Suprapubic skin (tissue), 4 donors: ENCODE data around the gene PIGC. TPM values are rescaled to one million over a fixed set of nuclear protein-coding genes. Genes with fewer than 3 reads are reported as not detected.

Source experiments
- DNase-seq, 2 donors: peaks; one replicate each; pipeline ENCODE4 v3.0.0-alpha.2; 2019; ENCODE audit warnings: low spot score in 2 of 2
- H3K27ac ChIP-seq: fragments of 200-600 bp; sonication (generic); one replicate; pipeline ENCODE4 v1.5.1; 2019
- H3K27me3 ChIP-seq: fragments of 200-600 bp; sonication (generic); one replicate; pipeline ENCODE4 v1.5.1; 2019
- H3K36me3 ChIP-seq: fragments of 200-600 bp; sonication (generic); one replicate; pipeline ENCODE4 v1.5.1; 2019
- H3K4me1 ChIP-seq: fragments of 200-600 bp; sonication (generic); one replicate; pipeline ENCODE4 v1.5.1; 2019
- H3K4me3 ChIP-seq: fragments of 200-600 bp; sonication (generic); one replicate; pipeline ENCODE4 v1.5.1; 2019; ENCODE audit warnings: mild to moderate bottlenecking
- H3K9me3 ChIP-seq: fragments of 200-600 bp; sonication (generic); one replicate; pipeline ENCODE4 v1.5.1; 2019
- EP300 ChIP-seq: sonication (generic); formaldehyde crosslinking; IDR thresholded peaks from one replicate; pipeline ENCODE4 v1.6.1; 2017; ENCODE audit warnings: antibody characterized with exemption
- POLR2A ChIP-seq, 2 donors: fragments of 450-650 bp; IDR thresholded peaks; one replicate each; pipeline ENCODE4 v1.6.1; 2017; ENCODE audit warnings: antibody characterized with exemption in 2 of 2, mild to moderate bottlenecking in 2 of 2, moderate library complexity in 2 of 2
- POLR2AphosphoS5 ChIP-seq, 3 donors: sonication (generic); formaldehyde crosslinking; IDR thresholded peaks; one replicate each; pipeline ENCODE4 v1.6.1; 2017; ENCODE audit warnings: antibody characterized with exemption in 3 of 3
- WGBS: methylation state at CpG from one replicate; pipeline ENCODE4 v1.1.5; 2018; 5-methylcytosine and 5-hydroxymethylcytosine counted together
- total RNA-seq, 4 donors: library from RNA; depleted of rRNA; stranded (reverse); fragments of >200 nt; gene quantifications; one replicate each; pipeline ENCODE4 v1.1.0, GENCODE V29; 2016
- TF ChIP-seq, protein P1 (sequence below), 2 donors: fragments of 200-600 bp in 1 of 2; fragments of 450-650 bp in 1 of 2; sonication (generic) in 1 of 2; IDR thresholded peaks; one replicate each; pipeline ENCODE4 v1.5.1; 2016 to 2019; ENCODE audit warnings: antibody characterized with exemption in 2 of 2, mild to moderate bottlenecking in 1 of 2, moderate library complexity in 1 of 2

PIGC gene
- total RNA-seq, result 10 to 100 TPM; 16.8 to 51.8 (median 34.1) TPM

GRCh38 chr1:172443666-172444453, at the start of gene PIGC:
TSS of gene PIGC (minus strand) at chr1:172444069. CDS start at chr1:172442622, 1,447 bp downstream.
- 15% methylated on average over 21 of the region's 43 CpGs for WGBS

GRCh38 chr1:172492421-172492820, 48.6 kb upstream of the PIGC start:
- WGBS, result 64% methylated on average over 1 of the region's 1 CpG
- H3K36me3 ChIP-seq, result no peaks in the 10 kb centered on the region
- H3K27me3 ChIP-seq, result peaks cover 4% of the 10 kb centered on the region
- H3K27ac ChIP-seq, result no peak overlapping the region
- DNase-seq, result no peak
- no peak overlapping the region for H3K4me3 ChIP-seq
- H3K9me3 ChIP-seq, result no peaks in the 10 kb centered on the region
- TF ChIP-seq POLR2AphosphoS5 (IDR thresholded peaks at IDR 0.05) (no peak), EP300 (no peak), POLR2A (IDR thresholded peaks at IDR 0.05) (no peak)
- TF ChIP-seq, protein P1, sequence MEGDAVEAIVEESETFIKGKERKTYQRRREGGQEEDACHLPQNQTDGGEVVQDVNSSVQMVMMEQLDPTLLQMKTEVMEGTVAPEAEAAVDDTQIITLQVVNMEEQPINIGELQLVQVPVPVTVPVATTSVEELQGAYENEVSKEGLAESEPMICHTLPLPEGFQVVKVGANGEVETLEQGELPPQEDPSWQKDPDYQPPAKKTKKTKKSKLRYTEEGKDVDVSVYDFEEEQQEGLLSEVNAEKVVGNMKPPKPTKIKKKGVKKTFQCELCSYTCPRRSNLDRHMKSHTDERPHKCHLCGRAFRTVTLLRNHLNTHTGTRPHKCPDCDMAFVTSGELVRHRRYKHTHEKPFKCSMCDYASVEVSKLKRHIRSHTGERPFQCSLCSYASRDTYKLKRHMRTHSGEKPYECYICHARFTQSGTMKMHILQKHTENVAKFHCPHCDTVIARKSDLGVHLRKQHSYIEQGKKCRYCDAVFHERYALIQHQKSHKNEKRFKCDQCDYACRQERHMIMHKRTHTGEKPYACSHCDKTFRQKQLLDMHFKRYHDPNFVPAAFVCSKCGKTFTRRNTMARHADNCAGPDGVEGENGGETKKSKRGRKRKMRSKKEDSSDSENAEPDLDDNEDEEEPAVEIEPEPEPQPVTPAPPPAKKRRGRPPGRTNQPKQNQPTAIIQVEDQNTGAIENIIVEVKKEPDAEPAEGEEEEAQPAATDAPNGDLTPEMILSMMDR (IDR thresholded peaks at IDR 0.05), result no peak
- H3K4me1 ChIP-seq, result peaks cover 14% of the 10 kb centered on the region

More at GRCh38 chr1:172443666-172444453, at the start of gene PIGC:
- H3K27ac ChIP-seq, result peak within 1 kb of the TSS; percentile 86
- H3K4me1 ChIP-seq, result peaks cover 29% of the 10 kb centered on the region
- TF ChIP-seq EP300 (no peak), POLR2AphosphoS5 (IDR thresholded peaks at IDR 0.05) (peak in 1 of 3 donors; percentile 44), POLR2A (IDR thresholded peaks at IDR 0.05) (no peak)
- TF ChIP-seq, protein P1 (IDR thresholded peaks at IDR 0.05), result peak; percentile 60 to 86
- peak; percentile 94 to 97 for DNase-seq
- peak within 1 kb of the TSS; percentile 84 for H3K4me3 ChIP-seq
- H3K9me3 ChIP-seq, result no peaks in the 10 kb centered on the region
- no peaks in the 10 kb centered on the region for H3K36me3 ChIP-seq
- H3K27me3 ChIP-seq, result no peaks in the 10 kb centered on the region

- Histone ChIP-seq H3K4me3 (no peak overlapping the region), H3K36me3 (no peaks in the 10 kb centered on the region), H3K27me3 (peaks cover 4% of the 10 kb centered on the region), H3K4me1 (no peaks in the 10 kb centered on the region), H3K27ac (no peak overlapping the region), H3K9me3 (no peaks in the 10 kb centered on the region)
- WGBS, result 78% methylated on average over 3 of the region's 3 CpGs
- TF ChIP-seq POLR2A (IDR thresholded peaks at IDR 0.05) (no peak), POLR2AphosphoS5 (IDR thresholded peaks at IDR 0.05) (no peak), EP300 (no peak)
- TF ChIP-seq, protein P1 (IDR thresholded peaks at IDR 0.05), result no peak
- no peak for DNase-seq
Measured at GRCh38 chr1:172489847-172490246, 46.0 kb upstream of the PIGC start.

DNA sequence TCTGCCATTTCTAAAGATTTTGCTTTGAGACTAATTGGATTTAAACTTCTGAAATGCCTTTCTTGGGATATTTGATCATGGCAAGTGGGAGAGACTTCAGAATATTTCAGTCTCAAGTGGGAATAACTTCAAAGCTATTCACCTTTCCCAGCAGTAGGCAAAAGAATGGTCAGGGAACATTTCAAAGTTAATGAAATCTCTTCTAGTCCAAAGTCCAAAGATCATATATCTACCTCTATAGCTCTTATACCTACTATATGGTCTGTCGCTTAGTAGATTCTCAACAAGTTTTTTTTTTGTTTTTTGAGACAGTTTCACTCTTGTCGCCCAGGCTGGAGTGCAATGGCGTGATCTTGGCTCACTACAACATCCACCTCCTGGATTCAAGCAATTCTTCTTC, 44.5 kb upstream of the PIGC start:
- peaks cover 4% of the 10 kb centered on the region for H3K27me3 ChIP-seq
- WGBS, result 93% methylated on average over 3 of the region's 3 CpGs
- no peaks in the 10 kb centered on the region for H3K4me1 ChIP-seq
- no peaks in the 10 kb centered on the region for H3K36me3 ChIP-seq
- no peaks in the 10 kb centered on the region for H3K9me3 ChIP-seq
- no peak overlapping the region for H3K27ac ChIP-seq
- no peak overlapping the region for H3K4me3 ChIP-seq
- TF ChIP-seq, protein P1 (IDR thresholded peaks at IDR 0.05), result no peak
- TF ChIP-seq EP300 (no peak), POLR2AphosphoS5 (IDR thresholded peaks at IDR 0.05) (no peak), POLR2A (IDR thresholded peaks at IDR 0.05) (no peak)
- DNase-seq, result no peak

DNA sequence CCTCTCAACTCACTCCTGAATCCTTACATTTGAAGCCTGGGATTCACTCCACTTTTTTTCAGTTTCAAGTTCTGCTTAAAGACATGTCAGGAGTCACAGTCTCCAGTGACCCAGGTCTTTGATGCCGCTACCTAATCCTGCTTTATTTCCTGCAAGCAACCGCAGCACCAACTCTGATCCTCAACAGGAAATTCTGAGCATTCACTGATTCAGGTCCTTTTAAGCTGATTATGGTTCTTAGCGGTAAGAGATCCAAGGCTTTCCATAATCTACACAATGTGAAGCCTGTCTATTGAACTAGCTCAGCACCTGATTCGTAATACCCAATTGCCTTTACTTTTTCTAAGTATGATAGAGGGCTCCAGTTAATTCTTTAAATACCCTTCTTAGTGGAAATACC, 43.7 kb upstream of the PIGC start:
- TF ChIP-seq POLR2AphosphoS5 (IDR thresholded peaks at IDR 0.05), result no peak
- no peak for TF ChIP-seq EP300
- TF ChIP-seq, protein P1 (IDR thresholded peaks at IDR 0.05), result no peak
- TF ChIP-seq POLR2A (IDR thresholded peaks at IDR 0.05), result no peak
- no peak for DNase-seq
- H3K27ac ChIP-seq, result no peak overlapping the region
- no peaks in the 10 kb centered on the region for H3K36me3 ChIP-seq
- H3K4me3 ChIP-seq, result no peak overlapping the region
- WGBS, result 64% methylated on average over 4 of the region's 4 CpGs
- no peaks in the 10 kb centered on the region for H3K9me3 ChIP-seq
- H3K27me3 ChIP-seq, result peaks cover 4% of the 10 kb centered on the region
- H3K4me1 ChIP-seq, result no peaks in the 10 kb centered on the region
